ENCODE results near the gene ENTPD3.
"Not testable (repeated sequence)": the region's sequence is repeated elsewhere in the genome, so short reads cannot be mapped to it uniquely, and the experiment has no call there.

ENTPD3 gene

DNA sequence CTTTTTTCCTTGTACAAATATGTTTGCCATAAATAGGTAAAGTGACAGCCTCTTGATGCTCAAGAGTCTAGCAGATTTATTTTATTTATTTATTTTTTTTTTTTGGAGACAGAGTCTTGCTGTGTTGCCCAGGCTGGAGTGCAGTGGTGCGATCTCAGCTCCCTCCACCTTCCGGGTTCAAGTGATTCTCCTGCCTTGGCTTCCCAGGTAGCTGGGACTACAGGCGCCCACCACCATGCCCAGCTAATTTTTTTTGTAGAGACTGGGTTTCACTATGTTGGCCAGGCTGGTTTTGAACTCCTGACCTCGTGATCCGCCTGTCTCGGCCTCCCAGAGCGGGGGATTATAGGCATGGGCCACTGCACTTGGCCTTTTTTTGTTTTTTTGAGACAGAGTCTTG lies 75.9 kb downstream of the ENTPD3 start:
- not testable (repeated sequence) for DNase-seq

DNA sequence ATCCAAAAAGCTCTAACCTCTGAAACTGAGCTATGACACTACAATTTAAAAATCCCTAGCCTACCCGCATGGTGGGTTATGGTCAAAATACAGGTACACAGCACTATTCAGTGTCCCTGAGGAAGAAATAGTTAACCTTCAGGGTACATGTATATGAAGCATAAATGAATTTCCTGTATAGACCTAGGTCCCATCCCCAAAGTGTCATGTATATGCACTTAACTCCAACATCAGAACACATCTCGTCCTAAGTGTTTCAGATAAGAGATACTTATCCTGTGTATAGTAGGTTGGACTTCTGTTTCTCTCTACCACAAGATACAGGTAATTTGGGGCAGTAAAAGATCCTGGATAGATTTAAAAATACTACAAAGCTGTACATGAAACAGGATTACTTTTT lies 76.6 kb downstream of the ENTPD3 start:
- no peak for DNase-seq

DNA sequence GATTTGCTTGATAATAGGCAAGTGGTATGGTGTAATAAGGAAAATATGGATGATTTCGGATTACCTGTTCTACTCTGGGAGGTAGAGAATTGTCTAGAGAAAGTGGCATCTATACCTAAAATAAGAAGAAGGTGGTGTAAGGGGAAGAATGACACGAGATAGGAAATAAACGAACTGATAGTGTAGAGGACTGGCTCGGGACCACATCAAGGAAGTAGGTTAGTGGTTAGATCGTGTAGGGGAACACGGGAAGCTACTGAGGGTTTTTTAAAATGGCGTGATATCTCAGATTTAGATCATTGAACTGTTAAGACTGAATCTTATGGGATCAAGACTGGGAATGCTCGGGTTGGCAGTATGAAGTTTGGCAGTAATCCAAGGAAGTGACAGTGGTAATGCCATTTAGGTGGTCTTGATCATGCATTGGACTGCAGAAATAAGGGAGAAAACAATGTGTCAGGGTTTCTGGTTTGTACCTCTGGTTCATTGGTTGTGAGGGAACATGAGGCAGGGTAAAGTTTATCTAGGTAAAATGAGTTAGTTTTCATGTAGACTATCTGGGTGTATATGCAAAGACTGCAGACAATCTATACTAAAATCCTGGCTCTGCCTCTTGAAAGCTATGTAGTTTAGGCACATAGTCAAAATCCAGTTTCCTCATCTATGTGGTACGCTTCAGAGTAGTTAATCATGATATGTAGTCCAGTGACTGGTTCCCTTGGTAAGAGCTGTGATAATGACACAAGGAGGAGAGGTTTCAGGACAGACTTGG lies 77.5 kb downstream of the ENTPD3 start:
- DNase-seq, result no peak

DNA sequence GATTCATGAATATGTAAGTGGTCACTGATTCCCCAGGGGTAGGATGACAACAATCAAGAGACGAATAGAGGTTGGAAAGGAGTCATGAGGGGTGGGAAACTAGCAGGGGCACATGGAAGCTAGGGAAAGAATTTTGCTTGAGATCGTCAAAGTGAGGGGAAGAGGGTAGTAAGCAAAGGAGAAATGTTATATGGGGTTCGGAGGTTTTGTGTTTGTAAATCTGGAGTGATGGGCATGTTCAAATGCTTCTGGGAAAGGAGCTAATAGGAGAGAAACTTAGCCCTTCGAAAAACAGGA lies 78.1 kb downstream of the ENTPD3 start:
- DNase-seq, result no peak

DNA sequence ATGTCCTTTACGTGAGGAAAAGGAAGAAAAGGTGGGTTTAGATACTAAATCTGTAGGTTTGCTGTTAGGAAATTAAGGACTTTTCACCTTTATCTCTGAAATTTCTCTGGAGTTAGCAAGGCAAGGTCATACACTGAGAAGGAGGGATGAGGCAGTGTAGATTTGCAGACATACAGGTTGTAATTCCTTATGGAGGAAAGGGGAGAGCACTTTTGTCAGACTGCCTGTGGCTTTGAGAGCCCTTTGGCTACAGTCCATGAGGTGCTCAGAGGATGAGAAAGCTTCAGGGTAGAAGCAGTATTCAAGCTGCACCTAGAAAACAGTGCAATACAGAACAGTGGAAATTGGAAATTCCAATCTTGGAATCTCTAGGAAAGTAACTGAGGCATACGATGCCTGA lies 78.5 kb downstream of the ENTPD3 start:
- DNase-seq, result no peak

DNA sequence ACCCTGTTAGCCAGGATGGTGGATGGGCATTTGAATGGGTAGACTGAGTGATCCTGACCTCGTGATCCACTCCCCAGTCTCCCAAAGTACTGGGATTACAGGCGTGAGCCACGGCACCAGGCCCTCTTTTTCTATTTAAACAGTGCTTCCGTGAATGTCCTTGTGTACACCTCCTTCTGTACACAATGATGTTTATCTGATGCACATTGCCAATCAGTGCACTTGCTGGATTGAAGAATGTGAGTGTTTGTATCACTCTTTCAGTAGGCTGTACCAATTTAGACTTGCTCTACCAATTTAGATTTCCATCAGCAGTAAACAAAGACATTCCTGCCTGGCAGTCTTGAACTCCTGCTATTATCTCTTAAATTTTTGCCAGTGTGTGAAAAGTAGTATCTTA lies 81.0 kb downstream of the ENTPD3 start:
- DNase-seq, result no peak

DNA sequence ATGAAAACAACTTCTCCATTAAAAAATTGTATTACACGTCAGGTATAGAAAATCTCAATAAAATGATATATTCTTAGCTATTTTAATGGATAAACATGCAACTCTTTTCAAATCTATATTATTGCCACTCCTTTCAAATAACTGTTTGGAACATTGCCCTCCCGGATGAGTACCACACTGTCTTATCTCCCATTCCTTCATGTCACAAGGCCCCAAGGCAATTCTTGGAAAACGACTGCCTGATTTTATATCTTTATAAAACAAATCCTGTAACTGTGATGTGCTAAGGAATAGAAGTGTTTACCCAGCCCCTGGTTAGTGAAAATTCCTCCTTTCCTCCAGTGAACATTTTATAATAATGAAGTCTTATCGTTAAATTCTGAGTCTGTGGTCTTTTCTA lies 83.7 kb downstream of the ENTPD3 start:
- DNase-seq, result no peak

GRCh38 chr3:40476478-40477470 lies 89.8 kb downstream of the ENTPD3 start, which contains the start of gene ZNF619:
Gene ZNF619, plus strand, starts transcription at chr3:40477122. Its CDS starts 858 bp downstream, at chr3:40477980.
- DNase-seq, result peak; percentile 4

DNA sequence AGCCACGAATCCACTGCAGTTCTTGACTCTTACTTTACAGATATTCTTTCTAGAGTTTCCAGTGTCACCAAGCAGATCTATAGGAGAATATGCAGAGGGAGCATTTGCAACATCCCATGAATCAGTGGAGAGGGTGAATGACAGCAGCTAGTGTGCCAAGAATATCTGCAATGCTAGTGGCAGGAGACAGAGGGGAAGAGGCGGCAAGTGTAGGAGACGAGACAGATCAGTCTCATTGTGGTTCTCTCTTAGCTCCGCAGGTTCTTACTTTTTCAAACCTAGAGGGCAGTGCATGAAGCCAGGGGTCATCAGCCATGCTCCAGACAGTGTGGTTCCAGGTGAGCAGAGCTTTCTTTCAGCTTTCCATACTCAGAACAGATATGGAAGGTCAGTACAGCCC lies 90.7 kb downstream of the ENTPD3 start:
- no peak for DNase-seq
